Small intestine (tissue), 7 donors: ENCODE measurements around the gene TGM2. TPM values are rescaled to one million over a fixed set of nuclear protein-coding genes. Genes with fewer than 3 reads are reported as not detected.
A peak's percentile ranks its signal among the peaks of the same experiment; 100 is the strongest.

Experiments
- DNase-seq, 2 donors: peaks; one replicate each; pipeline versions ENCODE4 v3.0.0 to v3.0.0-alpha.2; 2013
- FAIRE-seq: peaks from 2 replicates; lab custom pipeline; 2012; peaks lifted over from hg19 to GRCh38; lab: Jason Lieb, UNC
- H3K27ac ChIP-seq, 3 donors: one replicate each; pipeline ENCODE4 v1.5.1; 2013; ENCODE audit warnings: low read length in 2 of 3, mild to moderate bottlenecking in 2 of 3, control low read depth in 1 of 3, inconsistent platforms in 1 of 3, low read depth in 1 of 3, moderate library complexity in 1 of 3
- H3K27me3 ChIP-seq, 3 donors: one replicate each; pipeline ENCODE4 v1.6.1; 2013; ENCODE audit warnings: low read length in 3 of 3, inconsistent platforms in 1 of 3; ENCODE audit not compliant: control insufficient read depth in 3 of 3, insufficient read depth in 3 of 3
- H3K36me3 ChIP-seq, 3 donors: one replicate each; pipeline ENCODE4 v1.6.1; 2013; ENCODE audit warnings: low read length in 3 of 3, inconsistent platforms in 1 of 3, low read depth in 1 of 3, mild to moderate bottlenecking in 1 of 3, moderate library complexity in 1 of 3; ENCODE audit not compliant: control insufficient read depth in 3 of 3, insufficient read depth in 2 of 3
- H3K4me1 ChIP-seq, 3 donors: one replicate each; pipeline ENCODE4 v1.6.1; 2013; ENCODE audit warnings: low read length in 2 of 3, inconsistent platforms in 1 of 3, low read depth in 1 of 3, mild to moderate bottlenecking in 1 of 3, moderate library complexity in 1 of 3; ENCODE audit not compliant: control insufficient read depth in 3 of 3, insufficient read depth in 2 of 3
- H3K4me3 ChIP-seq, 3 donors: one replicate each; pipeline ENCODE4 v1.5.1; 2013; ENCODE audit warnings: low read length in 3 of 3, control low read depth in 1 of 3, inconsistent platforms in 1 of 3, low read depth in 1 of 3, mild to moderate bottlenecking in 1 of 3, moderate library complexity in 1 of 3
- H3K9me3 ChIP-seq, 2 donors: one replicate each; pipeline ENCODE4 v1.6.1; 2013; ENCODE audit warnings: low read depth in 1 of 2, low read length in 1 of 2; ENCODE audit not compliant: control insufficient read depth in 2 of 2, insufficient read depth in 1 of 2
- WGBS, 3 donors: extraction: QIAGEN DNeasy Blood & Tissue Kit; methylation state at CpG; one replicate each; pipeline ENCODE4 v1.1.7; 2013; 5-methylcytosine and 5-hydroxymethylcytosine counted together
- polyA plus RNA-seq, 4 donors: library from polyadenylated mRNA; stranded (reverse) in 3 of 4; unstranded in 1 of 4; fragments of 200-250 nt in 3 of 4; fragments of 120-200 nt in 1 of 4; gene quantifications; one replicate each; pipeline versions ENCODE4 v1.2.1 to v1.2.3, GENCODE V29; 2013
- donor health status: healthy with polysubstance abuse.
- donor health status: control.
- donor health status: control.
- donor health status: Bipolar disorder and iron deficiency.
- donor health status: healthy.

Gene TGM2
- polyA plus RNA-seq, 4 donors, result 19.7 to 332 (median 59.1) TPM

- Histone ChIP-seq H3K36me3 (no peaks in the 10 kb centered on the region), H3K9me3 (no peaks in the 10 kb centered on the region), H3K4me1 (no peaks in the 10 kb centered on the region), H3K4me3 (no peak overlapping the region), H3K27ac (peak overlapping the region in 1 of 3 donors; percentile 52), H3K27me3 (peaks cover 0 to 4% (median 0%) of the 10 kb centered on the region in 3 donors)
- WGBS, 3 donors, result 42 to 66% (median 52%) methylated on average over 5 of the region's 5 CpGs
- DNase-seq (no peak), FAIRE-seq (no peak)
Measured at GRCh38 chr20:38196592-38196991, 31.5 kb upstream of the TGM2 start.

- no peak for DNase-seq
- FAIRE-seq, result no peak
- peak overlapping the region in 1 of 3 donors; percentile 52 for H3K27ac ChIP-seq
- H3K4me1 ChIP-seq, result no peaks in the 10 kb centered on the region
- peaks cover 0 to 4% (median 0%) of the 10 kb centered on the region in 3 donors for H3K27me3 ChIP-seq
- H3K4me3 ChIP-seq, result no peak overlapping the region
- 85 to 89% (median 87%) methylated on average over 4 of the region's 4 CpGs for WGBS, 3 donors
- no peaks in the 10 kb centered on the region for H3K36me3 ChIP-seq
- no peaks in the 10 kb centered on the region for H3K9me3 ChIP-seq
Measured at GRCh38 chr20:38196076-38196475, 31.0 kb upstream of the TGM2 start.

- Histone ChIP-seq H3K4me3 (no peak overlapping the region), H3K36me3 (no peaks in the 10 kb centered on the region), H3K9me3 (no peaks in the 10 kb centered on the region), H3K4me1 (no peaks in the 10 kb centered on the region), H3K27ac (no peak overlapping the region), H3K27me3 (peaks cover 0 to 4% (median 0%) of the 10 kb centered on the region in 3 donors)
- no peak for DNase-seq
- FAIRE-seq, result no peak
- 67 to 75% (median 73%) methylated on average over 7 of the region's 7 CpGs for WGBS, 3 donors
Measured at GRCh38 chr20:38195521-38195920, 30.5 kb upstream of the TGM2 start.

GRCh38 chr20:38194971-38195504, 30.0 kb upstream of the TGM2 start:
- H3K36me3 ChIP-seq, result no peaks in the 10 kb centered on the region
- no peaks in the 10 kb centered on the region for H3K9me3 ChIP-seq
- no peak overlapping the region for H3K4me3 ChIP-seq
- H3K4me1 ChIP-seq, result no peaks in the 10 kb centered on the region
- WGBS, 3 donors, result 65 to 77% (median 73%) methylated on average over 5 of the region's 5 CpGs
- H3K27me3 ChIP-seq, result peaks cover 0 to 4% (median 0%) of the 10 kb centered on the region in 3 donors
- DNase-seq (no peak), FAIRE-seq (no peak)
- no peak overlapping the region for H3K27ac ChIP-seq

- WGBS, 3 donors, result 95 to 98% (median 95%) methylated on average over 4 of the region's 4 CpGs
- FAIRE-seq (no peak), DNase-seq (no peak)
- no peak overlapping the region for H3K4me3 ChIP-seq
- peaks cover 0 to 4% (median 0%) of the 10 kb centered on the region in 3 donors for H3K27me3 ChIP-seq
- no peak overlapping the region for H3K27ac ChIP-seq
- no peaks in the 10 kb centered on the region for H3K4me1 ChIP-seq
- no peaks in the 10 kb centered on the region for H3K9me3 ChIP-seq
- H3K36me3 ChIP-seq, result no peaks in the 10 kb centered on the region
Measured at GRCh38 chr20:38193586-38194105, 28.6 kb upstream of the TGM2 start.

- H3K4me3 ChIP-seq, result no peak overlapping the region
- no peak overlapping the region for H3K27ac ChIP-seq
- 78 to 83% (median 82%) methylated on average over 9 of the region's 9 CpGs for WGBS, 3 donors
- no peaks in the 10 kb centered on the region for H3K36me3 ChIP-seq
- H3K4me1 ChIP-seq, result no peaks in the 10 kb centered on the region
- H3K27me3 ChIP-seq, result peaks cover 0 to 4% (median 0%) of the 10 kb centered on the region in 3 donors
- no peak for DNase-seq
- H3K9me3 ChIP-seq, result no peaks in the 10 kb centered on the region
- FAIRE-seq, result no peak
Measured at GRCh38 chr20:38192323-38192885, 27.3 kb upstream of the TGM2 start.

GRCh38 chr20:38191654-38192053, 26.6 kb upstream of the TGM2 start:
- Histone ChIP-seq H3K36me3 (no peaks in the 10 kb centered on the region), H3K27ac (peak overlapping the region in 1 of 3 donors; percentile 19), H3K27me3 (peaks cover 0 to 4% (median 0%) of the 10 kb centered on the region in 3 donors), H3K4me3 (no peak overlapping the region), H3K9me3 (no peaks in the 10 kb centered on the region), H3K4me1 (no peaks in the 10 kb centered on the region)
- no peak for DNase-seq
- WGBS, 3 donors, result 49 to 81% (median 62%) methylated on average over 5 of the region's 5 CpGs
- no peak for FAIRE-seq

- H3K36me3 ChIP-seq, result no peaks in the 10 kb centered on the region
- H3K27ac ChIP-seq, result no peak overlapping the region
- H3K27me3 ChIP-seq, result peaks cover 0 to 4% (median 0%) of the 10 kb centered on the region in 3 donors
- no peak for DNase-seq
- H3K4me3 ChIP-seq, result no peak overlapping the region
- FAIRE-seq, result no peak
- H3K9me3 ChIP-seq, result no peaks in the 10 kb centered on the region
- H3K4me1 ChIP-seq, result no peaks in the 10 kb centered on the region
- 54 to 75% (median 63%) methylated on average over 3 of the region's 3 CpGs for WGBS, 3 donors
Measured at GRCh38 chr20:38190936-38191371, 25.9 kb upstream of the TGM2 start.
